ENCODE measurements around the gene TAPBP.

The TAPBP gene

GRCh38 chr6:33295621-33296369, 18.1 kb downstream of the TAPBP start:
- TF ChIP-seq MAX (IDR thresholded peaks at IDR 0.05; ENCODE audit: low read depth, low read length) (no peak), POLR2A (IDR thresholded peaks at IDR 0.05; ENCODE audit: extremely low read depth, insufficient read length) (no peak)
- H3K4me3 ChIP-seq (ENCODE audit: low read depth, low read length) = no peak overlapping the region
- no peak for DNase-seq (ENCODE audit: low read depth)

- TF ChIP-seq MAX (IDR thresholded peaks at IDR 0.05; ENCODE audit: low read depth, low read length) (no peak), MYC (IDR thresholded peaks at IDR 0.05; ENCODE audit: low read depth, low read length) (no peak), POLR2A (IDR thresholded peaks at IDR 0.05; ENCODE audit: extremely low read depth, insufficient read length) (no peak)
- TF ChIP-seq, protein P1, sequence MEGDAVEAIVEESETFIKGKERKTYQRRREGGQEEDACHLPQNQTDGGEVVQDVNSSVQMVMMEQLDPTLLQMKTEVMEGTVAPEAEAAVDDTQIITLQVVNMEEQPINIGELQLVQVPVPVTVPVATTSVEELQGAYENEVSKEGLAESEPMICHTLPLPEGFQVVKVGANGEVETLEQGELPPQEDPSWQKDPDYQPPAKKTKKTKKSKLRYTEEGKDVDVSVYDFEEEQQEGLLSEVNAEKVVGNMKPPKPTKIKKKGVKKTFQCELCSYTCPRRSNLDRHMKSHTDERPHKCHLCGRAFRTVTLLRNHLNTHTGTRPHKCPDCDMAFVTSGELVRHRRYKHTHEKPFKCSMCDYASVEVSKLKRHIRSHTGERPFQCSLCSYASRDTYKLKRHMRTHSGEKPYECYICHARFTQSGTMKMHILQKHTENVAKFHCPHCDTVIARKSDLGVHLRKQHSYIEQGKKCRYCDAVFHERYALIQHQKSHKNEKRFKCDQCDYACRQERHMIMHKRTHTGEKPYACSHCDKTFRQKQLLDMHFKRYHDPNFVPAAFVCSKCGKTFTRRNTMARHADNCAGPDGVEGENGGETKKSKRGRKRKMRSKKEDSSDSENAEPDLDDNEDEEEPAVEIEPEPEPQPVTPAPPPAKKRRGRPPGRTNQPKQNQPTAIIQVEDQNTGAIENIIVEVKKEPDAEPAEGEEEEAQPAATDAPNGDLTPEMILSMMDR (IDR thresholded peaks at IDR 0.05; ENCODE audit: low read depth, low read length) = no peak
- no peak overlapping the region for H3K4me3 ChIP-seq (ENCODE audit: low read depth, low read length)
- DNase-seq (ENCODE audit: low read depth) = no peak
Measured at GRCh38 chr6:33294086-33294823, 19.6 kb downstream of the TAPBP start.

- H3K4me3 ChIP-seq (ENCODE audit: low read depth, low read length) = no peak overlapping the region
- TF ChIP-seq POLR2A (IDR thresholded peaks at IDR 0.05; ENCODE audit: extremely low read depth, insufficient read length) = no peak
- DNase-seq (ENCODE audit: low read depth) = no peak
Measured at GRCh38 chr6:33292996-33293682, 20.7 kb downstream of the TAPBP start.

GRCh38 chr6:33290459-33290858, 23.4 kb downstream of the TAPBP start:
- H3K4me3 ChIP-seq (ENCODE audit: low read depth, low read length) = peak overlapping the region; percentile 73
- TF ChIP-seq MAX (IDR thresholded peaks at IDR 0.05; ENCODE audit: low read depth, low read length) (no peak), MYC (IDR thresholded peaks at IDR 0.05; ENCODE audit: low read depth, low read length) (no peak), POLR2A (IDR thresholded peaks at IDR 0.05; ENCODE audit: extremely low read depth, insufficient read length) (no peak)
- TF ChIP-seq, protein P1 (IDR thresholded peaks at IDR 0.05; ENCODE audit: low read depth, low read length) = no peak
- DNase-seq (ENCODE audit: low read depth) = no peak

DNA sequence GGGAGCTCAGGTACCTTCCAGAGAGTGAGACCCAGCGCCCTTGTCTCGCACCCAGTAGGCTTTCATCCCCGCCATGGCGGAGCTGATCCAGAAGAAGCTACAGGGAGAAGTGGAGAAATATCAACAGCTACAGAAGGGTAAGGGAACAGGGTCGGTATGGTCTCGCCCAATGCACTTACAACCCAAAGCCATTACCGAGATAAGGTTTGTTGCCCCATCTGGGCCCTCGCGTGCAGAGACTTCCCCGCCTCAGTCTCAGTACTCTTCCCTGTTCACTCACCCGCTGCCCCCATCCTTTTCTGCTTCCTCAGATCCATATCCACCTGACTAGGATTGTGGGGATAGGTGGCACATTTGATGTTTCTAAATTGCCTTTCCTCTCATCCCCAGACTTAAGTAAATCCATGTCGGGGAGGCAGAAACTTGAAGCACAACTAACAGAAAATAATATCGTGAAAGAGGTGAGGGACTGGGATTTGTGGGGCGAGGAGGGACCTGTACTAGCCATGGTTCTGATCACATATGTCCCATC, 24.0 kb downstream of the TAPBP start:
- H3K4me3 ChIP-seq (ENCODE audit: low read depth, low read length) = peak overlapping the region; percentile 73
- no peak for TF ChIP-seq POLR2A (IDR thresholded peaks at IDR 0.05; ENCODE audit: extremely low read depth, insufficient read length)
- TF ChIP-seq MYC (IDR thresholded peaks at IDR 0.05; ENCODE audit: low read depth, low read length) = no peak
- TF ChIP-seq MAX (IDR thresholded peaks at IDR 0.05; ENCODE audit: low read depth, low read length) = no peak
- TF ChIP-seq, protein P1 (IDR thresholded peaks at IDR 0.05; ENCODE audit: low read depth, low read length) = no peak
- DNase-seq (ENCODE audit: low read depth) = no peak

DNA sequence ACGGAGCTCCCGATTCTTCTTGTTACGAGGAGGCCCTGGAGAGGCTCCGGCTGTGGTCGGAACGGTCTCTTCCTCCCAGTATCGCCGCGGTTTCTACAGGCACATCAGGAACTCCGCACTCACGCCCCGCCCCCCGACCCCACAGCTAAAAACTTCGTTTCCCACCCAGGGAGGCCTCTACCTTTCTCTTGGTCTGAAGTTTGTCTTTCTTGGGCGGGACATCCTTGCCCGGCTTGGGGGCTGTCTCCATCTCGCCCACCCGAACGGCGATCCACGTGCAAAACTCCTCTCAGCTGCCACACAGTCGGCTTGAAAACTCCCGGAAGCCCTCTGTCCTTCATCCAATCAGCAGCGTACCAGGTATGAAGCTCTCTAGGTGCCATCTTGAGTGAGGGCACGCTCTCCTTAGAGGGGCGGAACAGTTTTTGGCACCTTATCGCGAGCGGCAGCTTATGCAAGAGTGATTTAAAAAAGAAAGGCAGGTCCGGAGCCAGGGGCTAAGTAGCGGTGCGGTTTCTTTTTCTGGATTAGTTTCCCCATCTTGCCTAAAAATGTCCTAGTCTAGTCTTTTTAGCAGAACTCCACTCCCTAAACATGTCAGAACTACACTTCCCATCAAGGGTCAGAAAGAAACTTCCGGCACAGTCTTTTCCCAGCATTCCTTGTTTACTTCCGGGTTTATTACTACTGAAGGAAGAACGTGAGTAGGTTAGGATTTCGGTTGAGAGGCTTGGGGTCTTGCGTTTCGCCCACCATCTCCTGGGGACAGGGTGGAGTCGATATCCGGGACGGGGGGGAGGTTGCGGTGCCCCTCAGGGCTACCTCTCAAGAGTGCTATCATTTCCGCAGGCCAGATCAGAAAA, 24.7 kb downstream of the TAPBP start, which contains the start of the genes PFDN6 and WDR46:
TSS of gene PFDN6 (plus strand) at position 681 of the 863 bp plus-strand sequence. CDS start 256 bp downstream, outside the sequence.
TSS of gene WDR46 (minus strand) at position 319 of the 863 bp plus-strand sequence. CDS start at position 250, 69 bp downstream.
- peak; percentile 91 for TF ChIP-seq MAX (IDR thresholded peaks at IDR 0.05; ENCODE audit: low read depth, low read length)
- peak; percentile 63 for TF ChIP-seq POLR2A (IDR thresholded peaks at IDR 0.05; ENCODE audit: extremely low read depth, insufficient read length)
- TF ChIP-seq, protein P1 (IDR thresholded peaks at IDR 0.05; ENCODE audit: low read depth, low read length) = no peak
- TF ChIP-seq MYC (IDR thresholded peaks at IDR 0.05; ENCODE audit: low read depth, low read length) = peak; percentile 81
- H3K4me3 ChIP-seq (ENCODE audit: low read depth, low read length) = peak within 1 kb of the TSS; percentile 73
- DNase-seq (ENCODE audit: low read depth) = peak; percentile 94
